ENCODE data around the gene CPM.
"Not testable (repeated sequence)": the region's sequence is repeated elsewhere in the genome, so short reads cannot be mapped to it uniquely, and the experiment has no call there.

CPM gene

GRCh38 chr12:68807274-68807575, 125.7 kb downstream of the CPM start:
- not testable (repeated sequence) for DNase-seq (ENCODE audit: low read depth)

DNA sequence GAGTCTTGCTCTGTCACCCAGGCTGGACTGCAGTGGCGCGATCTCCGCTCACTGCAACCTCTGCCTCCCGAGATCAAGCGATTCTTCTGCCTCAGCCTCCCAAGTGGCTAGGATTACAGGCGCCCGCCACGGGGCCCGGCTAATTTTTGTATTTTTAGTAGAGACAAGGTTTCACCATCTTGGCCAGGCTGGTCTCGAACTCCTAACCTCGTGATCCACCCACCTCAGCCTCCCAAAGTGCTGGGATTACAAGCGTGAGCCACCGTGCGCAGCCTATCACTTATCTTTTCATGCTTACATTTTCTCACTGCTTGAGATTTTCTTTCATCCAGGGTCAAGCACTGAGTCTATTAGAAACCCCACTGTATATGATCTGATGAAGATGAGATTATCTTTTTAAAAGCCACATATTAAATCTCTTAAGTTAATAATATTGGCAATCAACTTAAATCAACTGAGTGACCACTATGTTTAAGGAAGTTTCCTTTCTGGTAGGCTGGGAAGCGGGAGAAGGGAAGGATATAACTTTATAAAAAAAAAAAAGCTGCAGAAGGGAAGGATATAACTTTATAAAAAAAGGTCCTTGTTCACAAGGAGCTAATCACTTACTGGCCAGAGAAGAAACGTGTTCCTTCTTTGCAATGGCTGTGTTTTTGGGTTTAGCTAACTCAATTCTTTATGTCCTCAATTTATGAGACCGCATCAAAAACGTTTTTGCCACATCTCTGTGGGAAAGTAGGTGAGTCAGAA, 126.3 kb downstream of the CPM start:
- no peak for DNase-seq (ENCODE audit: low read depth)

GRCh38 chr12:68805592-68806120, 127.3 kb downstream of the CPM start:
- no peak for DNase-seq (ENCODE audit: low read depth)

DNA sequence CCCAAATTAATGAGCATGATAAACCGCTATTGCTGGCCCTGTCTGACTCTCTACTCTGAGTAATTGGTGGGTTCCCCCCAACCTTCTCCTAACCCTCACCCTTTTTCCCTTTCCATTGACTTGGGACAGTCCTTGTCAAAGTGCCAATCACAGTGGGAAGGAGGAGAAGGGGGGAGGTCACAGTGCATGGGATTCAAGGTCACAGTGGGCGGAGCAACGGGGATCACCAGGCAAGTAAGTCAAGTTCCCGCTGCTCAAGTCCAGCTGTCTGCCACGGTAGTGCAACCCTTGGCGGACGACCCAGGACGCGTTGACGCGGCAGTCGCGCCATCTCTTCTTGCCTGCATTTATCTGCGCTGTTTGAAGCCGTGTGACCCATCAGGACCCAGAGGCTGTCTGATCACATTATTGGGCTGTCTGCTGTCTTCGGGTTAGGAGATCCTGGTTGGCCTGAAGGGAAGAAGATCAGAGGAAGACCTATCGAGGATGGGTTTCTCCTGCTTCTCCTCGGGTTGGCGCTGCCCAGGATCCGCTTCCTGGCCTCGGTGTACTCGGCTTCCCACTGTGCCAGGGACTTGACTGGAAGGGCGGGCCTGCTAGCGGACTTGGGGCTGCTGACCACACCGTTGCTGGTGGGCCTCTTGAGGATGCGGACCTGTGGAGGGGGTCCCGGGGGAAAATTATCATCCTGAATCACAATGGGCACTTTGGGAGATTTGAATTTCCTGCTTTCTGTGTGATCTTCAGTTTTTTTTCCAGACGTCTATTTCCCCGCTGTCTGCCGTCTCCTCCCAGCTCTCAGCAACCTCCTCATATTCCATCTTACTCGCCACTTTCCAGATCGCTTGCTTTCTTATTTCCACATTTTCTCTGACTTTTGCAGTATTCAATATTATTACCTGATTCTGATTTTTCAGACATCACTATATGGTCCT, 128.0 kb downstream of the CPM start:
- DNase-seq (ENCODE audit: low read depth), result no peak

DNA sequence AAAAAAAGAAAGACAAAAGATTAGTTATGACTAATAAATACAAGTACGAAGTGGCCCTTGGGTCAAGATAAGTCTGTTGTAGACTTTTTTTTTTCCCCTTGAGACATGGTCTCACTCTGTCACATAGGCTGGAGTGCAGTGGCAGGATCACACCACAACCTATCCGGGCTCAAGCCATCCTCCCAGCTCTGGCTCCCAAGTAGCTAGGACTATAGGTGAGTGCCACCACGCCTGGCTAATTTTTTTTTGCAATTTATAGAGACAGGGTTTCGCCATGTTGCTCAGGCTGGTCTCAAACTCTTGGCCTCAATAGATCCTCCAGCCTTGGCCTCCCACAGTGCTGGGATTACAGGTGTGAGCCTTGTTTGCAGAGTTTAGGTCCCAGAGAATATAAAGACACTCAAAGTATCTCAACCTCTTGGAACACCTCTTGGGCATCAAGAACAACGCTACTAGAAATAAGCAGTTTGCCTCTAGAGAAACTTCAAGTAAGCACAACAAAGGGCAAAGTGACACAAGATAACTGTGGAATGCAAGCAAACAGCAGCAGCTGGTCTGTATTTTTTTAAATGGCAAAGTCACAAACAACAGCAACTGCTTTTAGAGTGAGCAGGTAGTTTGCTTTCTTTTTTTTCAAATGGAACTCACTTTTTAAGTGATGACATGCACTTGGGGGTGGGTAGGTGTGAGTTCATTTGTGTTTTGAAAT, 128.9 kb downstream of the CPM start:
- DNase-seq (ENCODE audit: low read depth), result no peak

DNA sequence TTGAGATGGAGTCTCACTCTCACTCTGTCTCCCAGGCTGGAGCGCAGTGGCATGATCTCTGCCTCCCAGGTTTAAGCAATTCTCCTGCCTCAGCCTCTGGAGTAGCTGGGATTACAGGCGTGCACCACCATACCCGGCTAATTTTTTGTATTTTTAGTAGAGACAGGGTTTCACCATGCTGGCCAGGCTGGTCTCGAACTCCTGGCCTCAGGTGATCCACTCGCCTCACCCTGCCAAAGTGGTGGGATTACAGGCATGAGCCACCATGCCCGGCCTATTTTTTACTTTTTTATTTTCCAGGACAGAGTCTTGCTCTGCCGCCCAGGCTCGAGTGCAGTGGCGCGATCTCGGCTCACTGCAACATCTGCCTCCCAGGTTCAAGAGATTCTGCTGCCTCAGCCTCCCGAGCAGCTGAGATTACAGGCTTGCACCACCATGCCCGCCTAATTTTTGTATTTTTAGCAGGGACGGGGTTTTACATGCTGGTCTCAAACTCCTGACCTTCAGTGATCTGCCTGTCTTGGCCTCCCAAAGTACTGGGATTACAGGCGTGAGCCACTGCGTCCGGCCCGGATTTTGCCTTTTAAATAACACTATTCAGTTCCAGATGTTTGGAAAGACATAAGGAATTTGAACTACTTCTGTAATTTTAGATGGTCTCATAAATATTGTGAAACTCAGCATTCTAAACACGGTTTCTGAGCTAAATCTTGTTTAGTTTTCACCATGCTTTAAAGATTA, 129.9 kb downstream of the CPM start:
- DNase-seq (ENCODE audit: low read depth), result not testable (repeated sequence)

- DNase-seq (ENCODE audit: low read depth), result not testable (repeated sequence)
These were observed 130.6 kb downstream of the CPM start for GRCh38 chr12:68802372-68802745.
